ENCODE results near the gene COL6A1.

COL6A1 gene, protein sequence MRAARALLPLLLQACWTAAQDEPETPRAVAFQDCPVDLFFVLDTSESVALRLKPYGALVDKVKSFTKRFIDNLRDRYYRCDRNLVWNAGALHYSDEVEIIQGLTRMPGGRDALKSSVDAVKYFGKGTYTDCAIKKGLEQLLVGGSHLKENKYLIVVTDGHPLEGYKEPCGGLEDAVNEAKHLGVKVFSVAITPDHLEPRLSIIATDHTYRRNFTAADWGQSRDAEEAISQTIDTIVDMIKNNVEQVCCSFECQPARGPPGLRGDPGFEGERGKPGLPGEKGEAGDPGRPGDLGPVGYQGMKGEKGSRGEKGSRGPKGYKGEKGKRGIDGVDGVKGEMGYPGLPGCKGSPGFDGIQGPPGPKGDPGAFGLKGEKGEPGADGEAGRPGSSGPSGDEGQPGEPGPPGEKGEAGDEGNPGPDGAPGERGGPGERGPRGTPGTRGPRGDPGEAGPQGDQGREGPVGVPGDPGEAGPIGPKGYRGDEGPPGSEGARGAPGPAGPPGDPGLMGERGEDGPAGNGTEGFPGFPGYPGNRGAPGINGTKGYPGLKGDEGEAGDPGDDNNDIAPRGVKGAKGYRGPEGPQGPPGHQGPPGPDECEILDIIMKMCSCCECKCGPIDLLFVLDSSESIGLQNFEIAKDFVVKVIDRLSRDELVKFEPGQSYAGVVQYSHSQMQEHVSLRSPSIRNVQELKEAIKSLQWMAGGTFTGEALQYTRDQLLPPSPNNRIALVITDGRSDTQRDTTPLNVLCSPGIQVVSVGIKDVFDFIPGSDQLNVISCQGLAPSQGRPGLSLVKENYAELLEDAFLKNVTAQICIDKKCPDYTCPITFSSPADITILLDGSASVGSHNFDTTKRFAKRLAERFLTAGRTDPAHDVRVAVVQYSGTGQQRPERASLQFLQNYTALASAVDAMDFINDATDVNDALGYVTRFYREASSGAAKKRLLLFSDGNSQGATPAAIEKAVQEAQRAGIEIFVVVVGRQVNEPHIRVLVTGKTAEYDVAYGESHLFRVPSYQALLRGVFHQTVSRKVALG

DNA sequence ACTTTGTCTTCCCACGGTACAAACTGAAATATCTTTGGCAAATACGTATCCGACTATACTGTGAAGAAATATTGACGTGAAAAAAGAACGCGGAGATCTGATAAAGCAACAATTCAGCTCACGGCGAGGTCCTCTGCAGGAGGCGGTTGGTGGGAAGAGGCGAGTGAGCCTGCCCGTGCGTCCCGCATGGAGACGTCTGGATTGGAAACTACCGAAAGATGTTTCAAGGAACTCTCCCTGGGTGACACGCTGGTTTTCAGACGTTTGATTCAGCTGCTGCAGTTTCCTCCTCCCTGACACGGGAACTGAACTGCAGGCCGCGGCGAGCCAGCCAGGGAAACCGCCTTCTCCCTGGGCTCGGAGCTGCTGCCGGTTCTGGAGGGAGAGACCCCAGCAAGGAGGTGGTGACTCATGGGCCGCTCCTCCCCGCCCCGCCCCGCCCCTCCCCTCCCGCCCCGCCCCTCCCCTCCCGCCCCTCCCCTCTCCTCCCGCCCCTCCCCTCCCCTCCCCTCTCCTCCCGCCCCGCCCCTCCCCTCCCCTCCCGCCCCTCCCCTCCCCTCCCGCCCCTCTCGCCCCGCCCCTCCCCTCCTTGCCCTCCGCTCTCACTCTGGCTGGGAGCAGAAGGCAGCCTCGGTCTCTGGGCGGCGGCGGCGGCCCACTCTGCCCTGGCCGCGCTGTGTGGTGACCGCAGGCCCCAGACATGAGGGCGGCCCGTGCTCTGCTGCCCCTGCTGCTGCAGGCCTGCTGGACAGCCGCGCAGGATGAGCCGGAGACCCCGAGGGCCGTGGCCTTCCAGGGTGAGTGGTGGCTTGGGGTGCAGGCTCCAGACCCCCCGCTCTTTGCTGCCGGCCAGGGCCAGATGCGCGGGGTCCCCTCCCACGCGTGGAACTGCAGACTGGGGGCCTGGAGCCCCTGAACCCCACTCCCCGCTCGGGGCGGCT lies at the start of gene COL6A1:
COL6A1 (plus strand) TSS at position 620 of the 941 bp plus-strand sequence; CDS start at position 701, 81 bp downstream.
- DNase-seq = peak; percentile 93

DNA sequence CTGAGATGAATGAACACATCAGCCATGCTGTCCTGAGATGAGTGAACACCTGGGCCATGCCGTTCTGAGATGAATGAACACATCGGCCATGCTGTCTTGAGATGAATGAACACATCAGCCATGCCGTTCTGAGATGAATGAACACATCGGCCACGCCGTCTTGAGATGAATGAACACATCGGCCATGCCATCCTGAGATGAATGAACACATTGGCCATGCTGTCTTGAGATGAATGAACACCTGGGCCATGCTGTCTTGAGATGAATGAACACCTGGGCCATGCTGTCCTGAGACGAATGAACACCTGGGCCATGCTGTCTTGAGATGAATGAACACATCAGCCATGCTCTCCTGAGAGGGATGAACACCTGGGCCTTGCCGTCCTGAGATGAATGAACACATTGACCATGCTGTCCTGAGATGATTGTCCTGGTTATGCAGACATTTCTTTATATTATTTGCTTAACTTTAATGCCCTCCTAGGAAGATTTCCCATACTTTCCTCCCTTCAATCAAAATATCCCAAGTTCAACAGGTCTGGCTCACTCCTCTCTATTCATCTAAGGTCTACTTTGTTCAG lies 48.6 kb upstream of the COL6A1 start:
- no peak for DNase-seq

DNA sequence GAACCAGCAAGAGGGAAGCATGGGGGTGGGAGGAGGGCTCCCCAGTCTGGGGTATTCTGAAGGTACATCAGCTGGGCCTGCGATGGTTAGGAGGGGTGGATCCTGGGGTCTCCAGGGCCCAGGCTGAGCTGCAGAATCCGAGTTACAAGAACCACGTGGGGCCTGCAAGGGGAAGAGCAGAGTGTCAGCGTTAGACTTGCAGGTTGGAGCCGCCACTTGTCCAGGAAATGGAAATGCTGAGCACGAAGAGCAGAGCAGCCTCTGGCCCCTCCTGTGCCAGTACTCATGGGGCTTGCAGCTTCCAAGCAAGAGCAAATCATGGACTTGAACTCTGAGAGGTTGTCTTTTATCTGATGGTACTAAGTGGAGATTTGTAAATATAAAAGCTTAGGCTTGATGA lies 47.5 kb upstream of the COL6A1 start:
- no peak for DNase-seq

DNA sequence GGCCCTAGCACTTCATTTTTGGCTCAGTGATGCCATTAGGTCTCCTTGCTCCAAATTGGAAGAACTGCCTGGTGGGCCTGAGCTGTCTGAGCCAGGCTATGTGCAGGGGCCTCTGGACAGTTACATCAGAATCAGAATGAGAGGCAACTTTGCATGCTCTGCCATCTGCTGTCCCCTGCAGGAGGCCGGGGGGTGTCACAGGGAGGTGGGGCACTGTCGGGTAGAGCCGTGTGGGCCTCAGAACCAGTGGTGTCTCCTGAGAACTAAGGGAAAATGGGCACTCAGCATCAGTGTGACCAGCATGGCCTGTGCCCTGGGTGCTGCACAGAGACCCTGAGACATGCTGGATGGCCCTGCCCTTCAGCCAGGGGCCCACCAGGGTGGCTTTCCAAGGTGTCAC lies 47.0 kb upstream of the COL6A1 start:
- no peak for DNase-seq

DNA sequence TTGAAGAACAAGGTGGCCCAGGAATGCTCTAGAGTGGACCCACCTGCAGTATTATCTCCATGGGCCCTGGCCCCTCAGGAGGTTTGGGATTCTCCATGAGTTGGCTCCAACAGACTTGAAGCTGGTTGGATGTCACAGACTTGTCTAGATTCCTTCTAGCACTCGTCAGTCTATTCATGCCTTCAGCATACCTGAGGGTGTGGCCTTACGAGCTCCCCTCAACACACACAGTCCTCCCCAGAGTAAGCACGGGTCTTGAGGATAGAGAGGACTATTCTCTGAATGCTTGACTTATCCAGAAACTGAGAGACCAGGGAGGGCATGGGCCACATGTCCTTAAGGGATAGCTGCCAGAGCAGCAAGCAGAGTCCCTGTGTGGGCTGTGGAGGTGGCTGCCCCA lies 45.9 kb upstream of the COL6A1 start:
- peak; percentile 48 for DNase-seq

DNA sequence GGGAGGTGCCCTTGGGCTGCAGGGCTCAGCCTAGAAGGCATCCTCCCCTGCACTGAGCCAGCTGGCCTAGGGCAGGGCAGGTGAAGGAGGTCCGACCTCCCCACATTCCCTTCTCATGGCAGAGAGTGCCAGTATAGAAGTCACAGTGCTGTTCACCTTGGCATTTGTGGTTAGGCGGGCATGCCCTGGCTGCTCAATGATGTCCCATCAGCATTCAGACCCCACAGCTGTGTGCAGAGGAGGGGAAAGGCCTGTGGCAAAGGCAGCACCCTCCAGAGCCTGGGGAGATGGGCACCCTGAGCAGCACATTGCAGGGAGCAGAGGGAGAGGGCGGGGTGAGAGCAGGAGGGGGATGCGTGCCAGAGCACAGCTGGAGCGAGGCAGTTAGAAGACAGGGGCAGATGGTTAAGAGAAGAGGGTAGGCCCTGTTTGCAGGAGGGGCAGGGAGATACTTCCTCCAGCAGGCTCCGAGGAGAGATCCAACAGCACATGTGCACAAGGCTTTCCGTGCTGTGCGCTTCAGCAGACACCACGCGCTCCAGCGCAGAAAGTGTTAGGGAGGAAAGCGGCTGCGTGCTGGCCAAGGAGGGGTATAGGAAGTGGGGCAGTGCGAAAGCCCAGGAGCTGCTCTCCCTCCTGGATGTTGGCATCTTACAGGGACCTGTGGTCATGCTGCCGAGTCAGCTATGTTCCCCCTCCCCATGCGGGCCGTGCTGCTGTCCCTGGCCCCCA lies 43.7 kb upstream of the COL6A1 start:
- DNase-seq = no peak

DNA sequence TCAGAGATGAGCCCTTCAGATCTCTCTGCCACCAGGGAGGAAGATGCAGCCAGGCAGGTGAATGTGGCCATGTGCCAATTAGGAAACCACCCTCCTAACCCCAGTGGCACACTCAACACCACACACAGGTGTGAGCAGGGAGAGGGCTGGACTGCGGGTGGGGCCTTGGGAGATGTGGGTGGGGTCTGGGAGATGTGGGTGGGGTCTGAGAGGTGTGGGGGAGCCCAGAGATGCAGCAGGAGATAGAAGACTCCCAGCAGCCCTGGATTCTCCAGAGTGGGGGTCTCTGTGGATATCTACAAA lies 43.2 kb upstream of the COL6A1 start:
- no peak for DNase-seq

DNA sequence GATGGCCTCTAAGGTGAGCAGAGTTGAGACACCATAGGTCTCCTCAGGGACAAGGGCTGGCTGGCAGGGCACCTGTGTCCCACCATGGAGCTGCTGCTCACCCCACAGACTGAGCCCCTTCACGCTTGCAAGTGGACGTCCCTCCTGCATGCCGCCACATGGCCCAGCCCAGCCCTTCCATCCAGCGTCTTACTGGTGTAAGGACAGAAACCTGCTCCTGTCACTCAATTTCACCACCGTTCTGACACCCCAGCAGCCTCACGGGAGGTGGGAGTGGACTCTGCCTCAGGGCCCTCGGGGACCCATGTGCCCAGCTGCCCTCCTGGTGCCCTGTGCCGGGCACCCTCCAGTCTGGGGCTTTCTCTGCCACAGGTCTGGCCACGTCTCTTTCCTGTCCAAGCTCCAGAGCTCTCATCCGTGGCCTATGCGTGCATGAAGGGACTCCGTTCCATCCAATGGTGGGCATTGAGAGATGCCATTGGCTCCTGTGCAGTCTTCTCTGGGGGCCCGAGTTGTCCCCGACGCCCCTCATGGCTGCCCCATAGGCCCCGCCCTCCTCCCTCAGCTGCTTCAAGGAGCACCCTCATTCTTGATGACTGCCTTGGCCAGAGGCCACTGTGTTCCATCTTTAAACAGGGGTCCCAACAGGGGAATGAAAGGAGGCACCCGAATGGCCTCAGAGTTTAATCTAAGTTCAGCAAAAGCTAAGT lies 42.6 kb upstream of the COL6A1 start:
- DNase-seq = no peak

DNA sequence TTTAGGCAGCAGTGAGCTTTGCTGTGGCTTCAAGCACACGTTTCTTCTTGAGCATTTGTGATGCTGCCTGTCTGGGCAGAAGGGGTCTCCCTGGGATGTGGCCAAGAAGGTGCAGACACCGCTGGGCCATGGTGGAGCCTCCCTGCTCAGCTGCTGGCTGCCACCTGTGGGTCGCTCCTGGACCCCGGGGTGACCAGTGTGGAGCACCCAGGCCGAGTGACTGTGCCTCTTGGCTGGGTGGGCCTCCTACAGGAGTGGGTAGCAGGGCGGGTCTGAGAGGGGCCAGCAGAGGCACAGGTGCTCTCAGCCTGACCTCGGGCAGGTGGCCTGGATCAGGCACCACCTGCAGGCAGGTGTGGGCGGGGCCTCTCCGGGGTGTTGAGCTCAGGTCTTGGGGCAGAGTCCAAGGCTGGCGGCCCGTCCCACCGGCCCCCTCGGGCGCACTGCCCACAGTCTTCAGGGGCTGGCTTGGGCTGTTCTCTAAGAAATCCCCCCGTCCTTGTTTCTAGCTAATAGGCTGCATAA lies 42.0 kb upstream of the COL6A1 start:
- no peak for DNase-seq

DNA sequence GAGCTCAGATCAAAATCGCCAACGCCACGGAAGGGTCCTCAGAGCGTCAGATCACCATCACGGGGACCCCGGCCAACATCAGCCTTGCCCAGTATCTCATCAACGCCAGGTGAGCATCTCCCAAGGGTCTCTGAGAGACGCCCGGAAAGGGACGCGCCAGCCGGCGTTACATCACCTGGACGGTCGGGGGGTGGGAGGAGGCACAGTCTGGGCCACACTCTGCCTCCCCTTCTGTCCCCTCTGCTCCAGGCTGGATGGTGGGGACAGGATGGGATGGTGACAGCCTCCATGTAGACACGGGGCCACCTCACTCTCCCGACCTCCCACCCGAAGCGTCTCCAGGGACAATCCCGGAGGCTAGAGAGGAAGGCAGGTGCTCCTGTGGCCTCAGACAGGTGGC lies 41.5 kb upstream of the COL6A1 start:
- no peak for DNase-seq

DNA sequence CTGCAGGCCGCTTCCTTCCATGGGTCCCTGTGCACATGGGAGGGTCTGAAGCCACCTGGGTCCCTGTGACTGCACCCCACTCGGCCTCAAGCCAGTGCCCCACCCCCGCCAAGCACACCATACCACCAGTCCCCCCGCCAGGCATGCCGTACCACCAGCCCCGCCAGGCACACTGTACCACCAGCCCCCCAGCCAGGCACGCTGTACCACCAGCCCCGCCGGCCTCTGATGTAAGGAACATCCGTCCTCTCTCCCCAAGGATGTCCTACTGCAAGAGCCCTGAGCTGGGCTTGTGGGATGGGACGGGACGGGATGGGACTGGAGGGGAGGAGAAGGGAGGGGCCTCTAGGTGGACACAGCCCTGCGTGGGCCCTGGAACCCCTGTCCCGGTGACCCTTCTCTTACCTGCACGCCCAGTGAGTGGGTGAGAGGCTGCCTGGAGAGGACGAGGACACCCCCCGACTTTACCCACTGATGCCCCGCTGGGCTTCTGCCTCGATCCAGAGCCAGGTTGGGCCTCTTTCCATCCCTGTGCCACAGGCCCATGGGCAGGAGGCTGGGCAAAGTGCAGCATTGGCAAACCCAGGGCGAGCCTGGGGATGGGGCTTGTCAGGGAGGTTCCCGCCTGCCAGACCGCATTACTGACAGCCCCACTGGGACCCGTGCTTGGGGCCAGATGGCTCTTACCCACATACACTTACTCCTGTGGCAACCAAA lies 40.8 kb upstream of the COL6A1 start:
- DNase-seq = no peak

DNA sequence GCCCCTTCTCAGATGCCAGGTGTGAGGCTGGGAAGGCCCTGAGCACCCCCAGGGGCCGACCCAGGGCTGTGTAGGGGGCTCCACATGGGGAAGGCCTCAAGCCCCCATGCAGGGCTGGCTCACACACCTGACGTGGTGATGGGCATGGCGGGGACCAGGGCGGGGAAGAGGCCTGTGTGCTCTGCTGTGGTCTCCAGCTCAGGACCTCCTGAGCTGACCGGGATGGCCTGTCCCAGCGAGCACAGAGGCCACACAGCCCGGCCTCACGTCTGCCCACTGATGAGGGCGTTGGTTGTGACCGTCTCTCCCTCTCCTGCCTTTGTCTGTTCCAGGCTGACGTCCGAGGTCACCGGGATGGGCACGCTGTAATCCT lies 40.2 kb upstream of the COL6A1 start:
- DNase-seq = no peak

DNA sequence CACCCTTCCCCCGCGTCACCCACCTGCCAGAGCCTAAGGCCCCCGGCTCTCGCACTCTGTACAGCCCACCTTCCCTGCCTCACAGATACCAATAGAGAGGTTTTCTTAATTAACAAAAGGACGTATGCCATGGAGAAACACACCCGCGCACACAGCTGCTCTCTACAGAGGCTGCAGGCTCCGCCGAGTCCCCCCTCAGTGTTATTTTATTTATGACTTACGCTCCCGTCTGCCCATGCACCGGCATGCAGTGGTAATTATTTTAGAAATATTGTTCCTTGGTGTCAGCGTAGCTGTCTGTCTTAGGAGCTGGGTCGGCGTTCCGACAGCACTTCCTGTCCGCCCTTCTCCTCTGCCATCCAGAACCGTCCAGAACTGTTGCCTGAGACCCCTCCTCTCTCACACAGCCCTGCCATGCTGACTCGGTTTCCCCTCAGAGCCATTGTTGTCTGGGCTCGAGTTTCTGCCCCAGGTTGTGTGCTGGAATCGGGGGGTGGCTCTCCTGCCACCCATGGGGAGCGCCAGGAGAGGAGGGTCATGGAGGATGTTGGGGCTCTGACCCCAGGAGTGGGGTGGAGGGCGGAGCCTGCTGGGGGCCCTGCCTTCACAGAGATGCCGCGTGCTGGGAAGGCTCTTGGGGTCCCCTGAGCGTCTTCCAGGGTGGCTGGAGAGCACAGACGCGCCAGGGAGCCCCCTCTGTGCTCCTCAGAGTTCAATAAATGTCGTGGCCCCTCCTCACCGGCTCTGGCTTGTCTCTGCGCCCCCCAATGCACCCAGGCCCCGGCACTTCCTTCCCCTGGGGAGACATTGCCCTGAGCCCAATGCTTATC lies 39.6 kb upstream of the COL6A1 start:
- no peak for DNase-seq

DNA sequence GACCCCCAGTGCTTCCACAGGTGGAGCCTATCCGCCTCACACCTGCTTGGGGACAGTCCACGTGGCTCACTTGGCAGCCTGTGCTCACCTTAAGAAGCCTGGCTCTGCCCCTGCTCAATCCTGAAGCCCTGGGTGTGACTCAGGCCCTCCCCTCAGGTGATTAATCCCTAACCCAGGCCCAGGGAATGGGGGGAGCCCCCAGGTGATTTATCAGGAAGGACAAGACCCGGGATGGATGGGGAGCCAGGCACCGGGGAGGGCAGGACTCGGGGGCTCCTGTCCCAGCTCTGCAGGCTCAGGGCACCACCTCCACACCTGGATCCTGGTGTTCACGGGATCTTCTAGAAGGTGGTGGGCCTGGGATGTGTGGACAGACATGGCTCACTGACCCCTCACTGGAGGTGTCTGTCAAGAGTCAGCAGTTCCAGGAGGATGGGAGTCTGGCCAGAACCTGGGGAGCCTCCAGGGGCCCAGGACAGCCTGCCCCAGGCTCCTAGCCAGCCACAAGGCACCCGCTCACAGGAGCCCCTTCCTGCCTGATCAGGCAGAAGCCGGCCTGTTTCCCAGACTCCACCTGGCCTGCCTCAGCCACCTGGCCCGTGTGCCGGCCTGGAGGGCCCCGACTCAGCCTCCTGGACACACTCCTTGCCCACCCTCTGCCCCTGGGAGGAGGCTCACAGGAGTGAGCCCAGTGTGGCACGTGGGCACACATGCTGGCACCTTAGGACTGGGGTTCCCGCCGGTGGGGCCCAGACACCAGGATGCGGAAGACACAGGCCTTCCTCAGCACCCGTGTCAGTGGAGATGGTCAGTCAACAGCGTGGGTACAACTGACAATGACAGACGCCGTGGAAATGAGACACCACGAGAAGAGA lies 38.6 kb upstream of the COL6A1 start:
- no peak for DNase-seq

DNA sequence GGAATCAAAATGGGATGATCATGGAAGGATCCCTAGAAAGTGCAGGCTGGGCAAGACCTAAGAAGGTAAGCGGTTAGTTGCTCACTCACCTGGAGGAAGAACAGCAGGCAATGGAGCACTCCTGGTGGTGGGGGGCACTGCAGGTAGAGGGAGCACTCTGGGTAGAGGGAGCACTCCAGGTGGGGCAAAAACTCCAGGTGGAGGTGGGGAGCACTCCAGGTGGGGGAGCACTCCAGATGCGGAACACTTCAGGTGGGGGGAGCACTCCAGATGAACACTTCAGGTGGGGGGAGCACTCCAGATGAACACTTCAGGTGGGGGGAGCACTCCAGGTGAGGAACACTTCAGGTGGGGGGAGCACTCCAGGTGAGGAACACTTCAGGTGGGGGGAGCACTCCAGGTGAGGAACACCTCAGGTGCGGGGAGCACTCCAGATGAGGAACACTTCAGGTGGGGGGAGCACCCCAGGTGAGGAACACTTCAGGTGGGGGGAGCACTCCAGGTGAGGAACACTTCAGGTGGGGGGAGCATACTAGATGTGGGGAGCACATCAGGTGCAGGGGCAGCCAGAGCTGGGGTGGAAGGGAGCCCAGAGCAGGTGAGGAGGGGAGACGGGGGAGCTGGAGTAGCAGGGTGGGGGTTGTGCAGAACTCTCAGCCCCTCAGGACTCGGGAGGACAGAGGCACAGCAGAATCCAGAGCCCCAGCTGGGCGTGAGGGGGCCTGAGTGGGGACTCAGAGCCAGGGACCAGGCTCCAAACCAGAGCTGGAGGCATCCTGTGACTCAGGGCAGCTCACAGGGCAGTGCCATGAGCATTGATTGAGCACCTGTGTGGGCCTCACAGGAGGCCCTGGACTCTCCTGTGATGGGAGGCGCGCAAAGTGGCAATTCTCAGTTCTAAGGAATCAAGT lies 37.7 kb upstream of the COL6A1 start:
- no peak for DNase-seq

DNA sequence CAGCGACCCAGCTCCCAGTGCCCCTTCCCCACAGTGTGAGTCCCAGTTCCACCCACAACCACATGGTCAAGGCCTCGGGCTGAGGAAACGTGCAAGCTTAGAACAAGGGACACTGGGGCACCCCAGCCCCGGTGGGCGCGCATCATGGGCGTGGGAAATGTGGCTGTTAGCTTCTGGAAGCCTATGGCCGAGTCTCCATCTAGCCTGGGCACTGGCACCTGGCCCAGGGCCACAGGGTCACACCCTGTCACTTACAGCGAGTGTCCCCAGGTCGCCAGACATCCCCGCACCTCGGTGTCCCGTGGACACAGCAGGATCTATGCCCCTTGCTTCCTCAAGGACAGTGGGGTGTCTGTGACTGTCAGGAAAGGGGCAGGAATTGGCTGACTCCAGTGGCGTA lies 37.0 kb upstream of the COL6A1 start:
- no peak for DNase-seq
